NCI-H460 (cell line): ENCODE measurements around the gene DOCK2. TPM values are rescaled to one million over a fixed set of nuclear protein-coding genes. Genes with fewer than 3 reads are reported as not detected.

Source experiments
- DNase-seq: peaks from one replicate; pipeline ENCODE4 v3.0.0-alpha.2; 2016; ENCODE audit warnings: low read depth; ENCODE audit errors: extremely low read depth
- total RNA-seq: library from RNA; depleted of rRNA; stranded (reverse); fragments of >200 nt; shearing (Covaris generic); gene quantifications from 2 replicates; pipeline ENCODE4 v1.2.3, GENCODE V29; 2014

The DOCK2 gene
- total RNA-seq, 1 experiment from 2014 or later = 0.79 TPM

DNA sequence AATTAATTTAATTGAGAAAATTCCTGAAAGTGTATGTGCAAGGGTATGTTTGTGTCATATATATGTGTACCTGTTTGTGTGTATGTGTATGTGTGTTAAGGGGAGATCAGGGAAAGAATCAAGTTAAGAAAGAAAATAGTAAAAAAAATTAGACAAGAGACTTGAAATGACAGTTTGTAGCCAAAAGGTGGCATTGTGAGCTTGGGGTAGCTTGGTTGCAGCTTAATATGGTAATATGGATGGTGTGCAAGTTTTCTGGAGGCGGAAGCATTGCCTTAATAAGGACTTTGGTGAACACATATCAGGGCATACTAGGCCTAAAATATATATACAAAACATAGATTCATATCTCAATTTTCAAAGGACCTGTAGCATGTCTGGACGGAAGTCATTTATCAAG is 213.3 kb downstream of the DOCK2 start:
- no peak for DNase-seq

DNA sequence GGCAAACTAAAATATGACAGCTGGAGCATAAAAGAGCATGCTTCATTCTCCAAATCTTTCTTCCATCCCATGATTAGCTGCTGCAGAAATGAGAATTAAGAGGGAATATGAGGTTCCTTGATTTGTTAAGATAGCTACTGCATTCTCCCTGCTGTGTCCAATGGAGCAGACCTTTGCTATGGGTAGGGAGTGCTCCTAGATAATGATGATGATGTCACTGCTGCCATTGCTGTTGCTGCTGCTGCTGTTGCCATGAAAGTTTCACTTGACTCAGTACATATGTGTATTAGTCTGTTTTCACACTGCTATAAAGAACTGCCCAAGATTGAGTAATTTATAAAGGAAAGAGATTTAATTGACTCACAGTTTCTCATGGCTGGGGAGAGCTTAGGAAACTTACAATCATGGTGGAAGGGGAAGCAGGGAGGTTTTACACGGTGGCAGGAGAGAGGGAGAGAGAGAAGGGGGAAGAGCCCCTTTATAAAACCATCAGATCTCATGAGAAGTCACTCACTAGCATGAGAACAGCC is 214.3 kb downstream of the DOCK2 start:
- no peak for DNase-seq

DNA sequence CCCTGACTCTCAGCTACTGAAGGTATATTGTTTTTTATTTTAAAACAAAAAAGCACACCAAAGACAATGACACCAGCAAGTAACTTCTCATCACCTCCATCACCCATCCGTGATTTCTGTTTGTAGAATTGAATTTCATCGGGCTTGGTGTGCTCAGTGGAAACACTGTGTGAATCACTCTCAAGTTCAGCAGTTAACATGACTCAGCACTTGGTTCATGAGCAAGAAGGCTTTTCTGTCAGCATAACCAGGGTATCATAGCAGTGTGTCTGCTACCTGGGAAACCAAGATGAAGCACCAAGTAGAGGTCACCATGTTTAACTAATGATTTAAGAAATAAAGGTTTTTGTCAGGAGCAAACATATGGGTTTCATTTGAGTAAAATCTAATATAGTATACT is 219.5 kb downstream of the DOCK2 start:
- DNase-seq = peak; percentile 77

DNA sequence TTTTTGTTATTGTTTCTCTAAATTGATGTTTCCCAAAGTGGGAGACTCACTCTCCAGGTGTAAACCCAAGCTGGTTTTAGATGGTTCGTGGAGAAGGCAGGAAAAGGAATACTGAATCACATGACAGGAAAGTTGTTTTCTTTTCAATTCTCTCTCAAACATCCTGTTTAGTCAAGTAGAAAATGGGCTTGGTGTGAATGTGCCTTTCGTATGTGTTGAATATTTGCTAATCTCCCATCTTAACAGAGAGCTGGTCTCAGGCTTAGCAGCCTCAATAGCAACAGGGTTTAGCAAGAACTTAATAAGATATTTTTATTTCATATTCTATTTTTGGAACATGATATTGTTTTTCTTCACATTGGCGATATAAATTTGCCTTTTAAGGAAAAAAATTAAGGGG is 223.5 kb downstream of the DOCK2 start:
- DNase-seq = no peak

DNA sequence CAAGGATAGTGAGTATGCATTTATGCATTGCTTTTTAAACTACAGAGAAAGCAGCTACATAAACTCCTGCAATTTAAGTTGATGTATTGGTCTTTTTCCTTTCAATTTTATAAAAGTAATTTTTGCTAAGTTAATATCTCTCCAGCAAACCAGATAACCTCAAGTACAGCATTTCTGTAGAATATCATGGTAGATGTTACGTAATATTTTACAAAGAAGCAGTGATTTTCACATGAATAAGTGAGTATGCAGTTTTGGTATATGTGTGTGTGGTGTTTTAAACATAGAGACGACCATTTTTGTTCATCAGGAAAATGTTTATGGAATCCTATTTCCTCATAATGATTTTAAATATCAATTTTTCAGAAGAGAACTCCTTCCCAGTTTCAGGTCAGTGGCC is 224.4 kb downstream of the DOCK2 start:
- no peak for DNase-seq

DNA sequence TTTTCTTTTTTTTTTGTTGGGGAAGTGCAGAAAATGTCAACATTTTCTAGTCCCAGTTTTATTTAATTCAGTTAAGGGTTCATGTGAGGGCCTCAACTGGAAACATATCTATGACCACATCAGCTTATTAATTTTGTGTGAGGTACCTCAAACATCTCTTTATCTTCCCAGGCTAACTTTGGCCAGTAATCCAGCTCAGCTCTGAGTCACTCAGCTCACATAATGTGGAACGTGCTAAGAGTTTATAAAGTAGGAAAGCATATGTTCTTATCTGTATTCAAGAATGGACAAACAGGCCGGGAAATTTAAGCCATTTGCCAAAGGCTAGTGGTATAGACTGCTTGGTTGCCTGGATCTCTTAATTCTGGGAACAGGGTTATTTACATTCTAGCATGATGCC is 224.9 kb downstream of the DOCK2 start:
- no peak for DNase-seq

DNA sequence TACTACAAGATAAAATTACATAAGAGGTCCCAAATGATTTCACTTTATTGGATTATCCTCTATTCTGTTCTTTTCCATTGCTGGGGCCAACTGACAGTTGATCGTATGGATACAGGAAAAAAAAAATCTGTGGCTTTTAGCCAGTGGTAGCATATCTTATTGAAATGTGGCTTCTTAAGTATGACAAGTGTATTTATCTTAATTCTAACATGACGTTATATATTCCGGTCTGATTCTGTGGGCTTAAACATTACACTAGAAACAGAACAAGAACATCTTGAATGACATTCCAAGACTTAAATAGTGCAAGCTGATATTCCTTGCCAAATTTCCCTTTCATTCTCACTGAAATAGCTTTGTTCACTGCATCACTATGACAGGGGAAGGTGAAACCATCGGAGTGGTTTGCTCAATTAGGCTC is 225.3 kb downstream of the DOCK2 start:
- no peak for DNase-seq

DNA sequence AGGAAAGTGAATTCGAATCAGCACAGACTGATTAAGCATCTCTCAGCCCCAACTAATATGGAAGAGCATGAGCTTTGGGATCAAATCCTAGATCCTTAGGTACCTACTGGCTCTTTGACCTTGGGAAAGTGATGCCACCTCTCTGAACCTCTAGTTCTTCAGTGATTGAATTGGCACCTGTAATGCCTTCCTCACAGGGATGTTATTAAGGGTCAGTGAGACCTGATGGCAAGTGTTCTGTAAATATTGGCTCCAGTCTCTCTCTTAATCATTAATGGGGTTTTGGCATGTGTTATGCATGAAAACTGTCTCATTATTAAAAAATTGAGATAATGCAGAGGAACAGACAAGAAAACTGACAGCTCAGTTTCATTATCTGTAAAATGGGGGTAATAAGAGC is 227.4 kb downstream of the DOCK2 start:
- DNase-seq = no peak

DNA sequence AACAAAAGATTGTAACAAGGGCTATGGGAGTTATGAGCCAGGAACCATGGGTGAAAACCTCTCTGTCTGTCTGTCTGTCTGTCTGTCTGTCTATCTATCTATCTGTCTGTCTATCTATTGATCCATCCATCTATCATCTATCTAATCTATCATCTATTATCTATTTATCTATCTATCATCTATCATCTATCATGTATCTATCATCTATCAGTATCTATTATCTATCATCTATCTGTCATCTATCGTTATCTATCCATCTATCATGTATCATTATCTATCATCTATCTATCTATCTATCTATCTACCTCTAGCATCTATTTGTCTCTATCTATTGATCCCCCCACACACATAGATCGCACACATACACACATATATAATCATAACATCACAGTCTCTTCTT is 230.3 kb downstream of the DOCK2 start:
- no peak for DNase-seq

DNA sequence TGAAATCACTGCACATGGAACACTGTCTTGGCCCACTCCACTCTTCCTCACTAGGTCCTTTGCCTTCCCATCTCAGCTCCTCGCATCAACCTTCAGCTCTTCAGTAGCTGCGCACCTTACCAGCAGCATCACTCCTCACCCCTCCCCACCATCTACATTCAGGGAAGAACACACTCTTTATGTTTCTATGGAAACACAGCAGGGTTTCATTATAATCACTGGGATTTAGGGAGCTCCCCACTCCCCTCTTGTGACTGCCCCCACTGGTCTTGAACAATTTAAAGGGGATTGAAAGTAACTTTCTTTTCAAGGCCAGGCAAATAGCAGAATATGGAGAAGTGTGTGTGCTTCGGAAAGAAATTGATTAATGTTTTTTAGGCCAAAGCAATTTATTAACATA is 232.0 kb downstream of the DOCK2 start:
- DNase-seq = no peak

DNA sequence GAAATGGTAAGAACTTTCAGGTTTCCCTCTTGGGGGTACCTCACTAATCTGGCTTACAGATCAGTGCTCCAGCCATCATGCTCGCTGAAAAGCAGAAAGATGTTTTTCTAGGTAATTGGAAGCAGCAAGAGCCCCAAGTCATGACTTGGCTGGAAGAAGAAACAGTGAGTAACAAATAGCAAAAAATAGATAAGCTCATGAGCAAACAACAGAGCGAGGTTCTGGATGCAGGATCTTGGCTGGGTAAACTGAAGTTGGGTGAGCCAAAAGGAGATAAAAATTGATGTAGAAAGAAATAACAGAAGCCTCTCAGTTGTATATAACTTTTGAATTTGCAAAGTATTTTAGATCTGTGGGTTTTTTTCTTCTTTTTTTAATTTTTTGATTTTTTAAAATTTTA is 233.1 kb downstream of the DOCK2 start:
- DNase-seq = no peak

DNA sequence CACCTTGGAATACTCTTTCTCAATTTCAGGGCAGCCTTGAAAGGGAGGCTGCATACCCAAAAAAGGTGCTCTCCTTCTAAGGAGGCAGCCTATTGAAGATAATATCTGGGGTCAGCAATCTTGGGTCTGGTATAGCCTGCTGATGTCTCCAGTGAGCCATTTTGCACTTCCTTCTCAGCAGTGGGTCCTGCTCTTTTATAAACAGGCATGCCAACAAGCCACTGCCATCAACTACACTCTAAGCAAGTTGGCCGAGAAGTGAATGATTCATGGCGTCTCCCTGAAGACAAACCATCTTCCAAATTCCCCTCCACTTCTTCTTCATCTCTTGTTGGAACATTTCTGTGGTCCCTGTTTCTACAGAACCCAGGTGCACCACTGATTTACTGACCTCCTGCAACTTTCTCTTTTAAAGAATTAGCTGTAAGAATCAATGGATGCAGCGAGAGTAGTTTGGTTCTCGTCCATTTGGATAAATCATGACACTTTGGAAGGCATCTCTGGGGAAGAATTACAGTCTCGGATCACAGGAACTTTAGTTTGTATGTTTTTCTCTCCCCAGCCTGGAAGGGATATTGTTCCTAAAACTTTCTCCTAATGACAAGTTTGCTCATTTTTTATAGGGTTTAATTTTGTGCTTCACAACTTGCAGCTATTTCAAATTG is 234.9 kb downstream of the DOCK2 start:
- no peak for DNase-seq

DNA sequence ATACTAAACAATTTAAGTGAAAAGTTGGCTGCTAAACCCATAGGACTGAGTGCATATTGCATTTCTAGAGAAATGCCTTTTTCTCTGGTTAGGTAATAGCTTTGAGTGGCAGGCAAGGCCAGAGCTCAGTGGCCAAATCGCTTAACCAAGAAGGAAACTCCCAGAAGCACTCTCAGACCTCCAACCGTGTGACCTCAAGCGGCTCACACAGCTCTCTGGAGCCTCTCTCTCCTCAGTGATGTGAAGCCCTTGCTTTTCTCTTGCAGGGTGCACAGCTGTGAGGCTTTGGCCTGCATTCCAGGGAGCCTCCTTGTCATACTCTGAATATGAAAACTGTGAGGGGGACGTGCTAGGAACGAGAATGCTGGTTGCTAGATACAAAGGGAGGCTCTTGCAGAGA is 236.6 kb downstream of the DOCK2 start:
- no peak for DNase-seq

DNA sequence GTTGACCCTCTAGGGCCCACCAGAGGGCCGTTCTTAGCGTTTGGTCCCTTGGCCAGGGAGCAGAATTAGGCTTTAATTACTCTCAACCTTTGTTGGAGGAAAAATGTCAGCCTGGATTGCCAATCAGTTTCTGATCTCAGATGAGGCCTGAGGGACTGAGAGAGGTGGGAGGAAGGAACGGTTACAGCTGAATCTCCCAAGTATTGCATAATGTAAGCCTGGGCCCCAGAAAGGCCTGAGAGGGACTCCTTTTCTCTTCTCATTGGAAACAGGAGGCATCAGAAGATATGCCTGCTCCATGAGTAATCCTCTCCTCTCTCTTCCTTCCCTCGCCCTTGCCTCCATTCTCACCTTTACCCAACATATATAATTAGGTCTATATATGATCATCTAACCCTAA is 237.5 kb downstream of the DOCK2 start:
- DNase-seq = no peak

DNA sequence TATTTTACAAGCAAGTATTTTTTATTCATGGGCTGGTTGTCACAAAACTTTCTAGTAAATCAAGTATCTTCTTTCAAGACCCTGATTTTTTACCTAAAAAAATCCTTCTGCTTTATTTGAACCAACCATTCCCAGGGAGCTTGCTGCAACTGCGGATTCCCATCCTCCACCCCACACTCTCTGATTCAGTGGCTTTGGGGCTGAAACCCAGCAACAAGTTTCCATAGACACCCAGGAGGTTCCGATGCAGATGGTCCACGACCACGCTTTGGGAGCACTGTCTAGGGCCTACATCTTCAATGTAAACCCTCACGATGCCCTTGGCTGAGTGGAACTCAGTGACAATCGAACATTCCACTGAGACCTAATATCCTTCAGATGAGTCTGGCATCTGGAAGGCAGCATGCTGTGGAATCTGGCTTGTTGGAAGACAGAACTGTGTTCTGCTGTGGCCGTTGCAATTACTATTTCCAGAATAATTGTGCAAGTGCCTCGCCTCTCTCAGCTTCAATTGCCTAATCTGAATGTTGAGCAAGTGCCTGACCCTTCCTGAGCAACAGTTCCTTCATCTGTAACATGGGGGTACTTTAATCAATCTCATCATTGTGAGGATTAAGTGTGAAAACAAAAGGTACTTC is 238.1 kb downstream of the DOCK2 start:
- no peak for DNase-seq

DNA sequence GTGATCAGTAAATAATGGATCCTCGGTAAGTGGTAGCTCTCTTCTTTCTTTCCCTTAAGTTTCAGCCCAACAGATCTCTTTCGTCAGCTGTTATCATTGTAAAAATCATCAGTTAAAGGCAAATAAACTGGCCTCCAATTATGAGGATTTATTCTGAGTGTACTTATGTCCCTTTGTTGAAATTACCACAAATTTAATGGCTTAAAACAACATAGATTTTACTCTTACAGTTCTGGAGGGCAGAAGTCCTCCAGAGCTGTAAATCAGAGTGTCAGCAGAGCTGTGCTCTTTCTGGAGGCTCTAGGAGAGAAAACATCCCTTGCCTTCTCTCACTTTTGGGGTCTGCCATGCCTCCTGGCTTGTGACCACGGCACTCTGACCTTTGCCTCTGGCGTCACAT is 238.7 kb downstream of the DOCK2 start:
- no peak for DNase-seq

DNA sequence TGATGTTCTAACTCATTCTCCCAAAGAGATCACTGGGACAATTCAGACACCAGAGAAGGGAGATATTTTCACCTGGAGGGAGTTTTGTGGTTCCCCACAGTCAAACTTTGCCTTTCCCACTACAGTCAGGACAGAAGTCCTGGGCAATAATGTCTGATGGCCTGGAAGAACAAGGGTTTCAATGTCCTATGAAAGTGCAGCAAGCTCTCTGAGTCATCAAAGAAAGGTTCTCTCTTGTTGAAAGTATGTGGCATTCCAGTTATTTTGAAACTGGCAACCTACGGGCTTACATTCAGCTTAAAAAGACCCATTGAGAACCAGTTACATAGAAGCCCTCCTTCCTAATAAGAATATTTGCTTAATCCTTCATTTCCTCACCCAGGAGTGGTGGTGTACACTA is 239.3 kb downstream of the DOCK2 start:
- no peak for DNase-seq

DNA sequence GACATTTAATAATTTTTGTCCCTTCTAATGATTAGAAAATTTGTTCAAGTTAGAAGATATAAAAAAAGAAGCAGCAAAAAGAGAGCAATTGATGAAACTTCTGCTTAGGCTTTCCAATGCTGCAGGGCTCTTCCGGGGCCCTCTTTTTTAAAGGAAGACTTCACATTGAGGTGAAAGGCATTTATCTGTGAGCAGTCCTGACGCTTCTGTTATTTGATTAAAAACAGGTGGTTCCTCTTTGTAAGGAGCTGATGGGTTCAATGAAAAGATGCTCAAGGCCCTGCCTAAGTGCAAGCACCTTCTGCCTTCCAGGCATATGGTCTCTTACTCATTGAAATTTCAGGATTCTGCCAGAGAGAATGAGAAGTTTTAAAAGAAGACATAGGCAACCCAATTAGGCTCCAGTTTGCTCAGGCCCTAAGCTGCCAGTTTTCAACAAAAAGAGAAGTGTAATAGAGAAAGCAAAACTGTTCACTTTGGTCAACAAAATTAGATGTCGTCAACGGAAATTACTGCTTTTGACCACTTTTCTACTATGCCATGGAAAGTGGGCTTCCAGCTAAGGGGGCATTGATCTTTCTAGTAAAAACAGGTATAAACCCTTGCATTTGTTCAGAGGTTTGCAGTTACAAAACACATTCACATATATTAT is 243.1 kb downstream of the DOCK2 start:
- DNase-seq = no peak

DNA sequence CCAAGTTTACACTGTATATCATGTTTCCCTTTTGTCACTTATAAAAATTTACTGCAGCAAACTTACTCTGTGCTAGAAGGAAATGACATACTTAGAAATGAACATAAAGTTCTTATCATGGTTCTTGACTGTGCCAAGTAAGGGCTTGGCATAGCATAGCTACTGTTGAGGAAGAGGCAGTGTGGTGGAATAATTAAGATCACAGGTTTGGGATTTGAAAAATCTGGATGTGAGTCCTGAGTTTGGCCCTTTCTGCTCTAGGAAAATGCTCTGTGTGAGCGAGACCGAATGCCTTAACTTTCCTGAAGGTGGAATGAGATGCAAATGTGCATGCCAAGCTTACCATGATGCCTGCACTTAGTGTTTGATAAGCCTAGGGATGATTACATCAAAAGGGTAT is 243.7 kb downstream of the DOCK2 start:
- DNase-seq = no peak

DNA sequence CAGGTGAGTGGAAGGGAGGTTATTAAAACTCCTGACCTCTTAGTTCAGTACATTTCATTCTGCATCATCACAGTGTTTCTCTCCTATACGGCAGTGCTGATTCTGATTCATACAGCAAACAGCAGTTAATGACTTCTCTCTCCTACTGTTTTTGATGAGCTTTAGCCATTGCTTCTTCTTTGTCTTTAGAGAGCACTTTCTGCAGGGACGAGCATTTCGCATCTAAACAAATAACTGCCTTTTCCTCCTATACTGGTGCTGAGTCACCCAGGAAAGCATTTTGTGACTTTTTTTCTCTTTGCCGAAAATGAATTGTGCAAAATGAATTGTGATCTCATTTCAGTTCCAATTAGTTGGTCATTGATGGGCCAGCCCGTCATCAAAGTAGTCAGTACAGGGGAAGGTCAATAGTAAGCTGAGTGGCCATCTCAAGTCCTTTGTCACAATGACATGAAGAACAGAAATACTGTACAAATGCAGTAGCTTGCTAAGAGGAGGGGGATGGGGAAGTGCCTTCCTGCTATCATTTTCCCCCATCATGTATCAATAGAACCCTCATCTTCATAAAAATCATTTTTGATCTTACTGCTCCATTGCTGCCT is 244.7 kb downstream of the DOCK2 start:
- no peak for DNase-seq

DNA sequence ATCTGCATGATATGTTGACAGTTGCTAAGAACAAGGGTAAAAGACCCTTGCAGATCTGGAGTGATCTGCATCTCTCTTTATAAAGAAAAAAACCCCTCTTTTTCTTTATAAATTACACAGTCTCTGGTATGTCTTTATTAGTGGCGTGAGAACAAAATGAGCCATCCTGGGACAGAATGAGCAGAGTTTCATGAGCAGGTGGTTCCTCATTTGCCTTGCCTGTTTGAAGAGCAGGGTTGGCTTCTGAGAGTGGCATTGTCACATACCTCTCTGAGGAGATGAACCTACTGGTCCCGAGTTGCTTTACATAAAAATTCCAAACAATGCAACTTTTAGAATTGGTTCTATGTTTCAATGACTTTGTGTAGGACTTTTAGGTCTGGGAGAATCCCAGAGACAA is 249.0 kb downstream of the DOCK2 start:
- no peak for DNase-seq

DNA sequence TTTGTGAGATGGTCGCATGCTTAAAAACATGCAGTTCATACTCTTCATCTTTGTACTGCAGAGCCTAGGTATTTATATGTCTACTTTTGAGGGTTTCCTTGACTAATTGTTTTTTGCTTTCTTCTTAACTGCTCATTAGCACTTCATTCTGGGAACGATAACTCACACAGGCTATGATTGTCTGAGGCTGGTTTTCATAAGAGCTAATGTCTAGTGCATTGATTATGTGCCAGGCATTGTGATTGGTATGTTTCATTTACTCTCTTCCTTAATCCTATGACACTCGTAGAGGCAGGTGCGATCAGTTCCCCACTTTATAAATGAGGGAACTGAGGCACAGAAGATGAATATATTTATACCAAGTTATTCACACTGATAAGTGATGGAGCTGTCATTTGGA is 249.6 kb downstream of the DOCK2 start:
- no peak for DNase-seq
